NT2/D1 (cell line): ENCODE measurements around the gene SCN7A.

Experiments used
- DNase-seq: peaks from one replicate; pipeline ENCODE4 v3.0.0-alpha.2; 2011; ENCODE audit warnings: low read depth, low spot score
- H3K27me3 ChIP-seq: 2 replicates; pipeline ENCODE4 v1.6.0; 2011; ENCODE audit warnings: mild to moderate bottlenecking; ENCODE audit not compliant: insufficient read length, insufficient read depth
- H3K36me3 ChIP-seq: 2 replicates; pipeline ENCODE4 v1.6.1; 2011; ENCODE audit warnings: mild to moderate bottlenecking, low read length, mixed read lengths; ENCODE audit not compliant: insufficient read depth, insufficient read length
- H3K4me1 ChIP-seq: 2 replicates; pipeline ENCODE4 v1.5.1; 2011; ENCODE audit not compliant: insufficient read depth, insufficient read length
- H3K4me3 ChIP-seq: 2 replicates; pipeline ENCODE4 v1.5.1; 2011; ENCODE audit warnings: low read depth; ENCODE audit not compliant: insufficient read length
- H3K9ac ChIP-seq: 2 replicates; pipeline ENCODE4 v1.6.0; 2011; ENCODE audit warnings: low read depth; ENCODE audit not compliant: insufficient read length
- H3K9me3 ChIP-seq: 2 replicates; pipeline ENCODE4 v1.5.1; 2011; ENCODE audit warnings: mild to moderate bottlenecking, low read length; ENCODE audit not compliant: insufficient read depth
- SUZ12 ChIP-seq: IDR thresholded peaks from 2 replicates; pipeline ENCODE4 v1.6.1; 2011; ENCODE audit not compliant: insufficient read length, insufficient read depth; ENCODE audit errors: extremely low read depth
- YY1 ChIP-seq: IDR thresholded peaks from 2 replicates; pipeline ENCODE4 v1.6.1; 2011; ENCODE audit not compliant: insufficient read length, insufficient read depth
- ZNF274 ChIP-seq: IDR thresholded peaks from 2 replicates; pipeline ENCODE4 v1.6.1; 2011; ENCODE audit warnings: mild to moderate bottlenecking, low read depth, low read length

SCN7A gene

GRCh38 chr2:166517533-166518061 is 23.5 kb upstream of the SCN7A start:
- Histone ChIP-seq H3K4me1 (no peaks in the 10 kb centered on the region), H3K9me3 (no peaks in the 10 kb centered on the region), H3K9ac (no peak overlapping the region), H3K4me3 (no peak overlapping the region), H3K36me3 (no peaks in the 10 kb centered on the region), H3K27me3 (no peaks in the 10 kb centered on the region)
- no peak for DNase-seq
- TF ChIP-seq ZNF274 (no peak), YY1 (no peak), SUZ12 (no peak)

- H3K9ac ChIP-seq: no peak overlapping the region
- no peak for TF ChIP-seq YY1
- TF ChIP-seq SUZ12: no peak
- TF ChIP-seq ZNF274: no peak
- H3K36me3 ChIP-seq: no peaks in the 10 kb centered on the region
- H3K4me1 ChIP-seq: no peaks in the 10 kb centered on the region
- DNase-seq: peak; percentile 27
- no peaks in the 10 kb centered on the region for H3K9me3 ChIP-seq
- no peaks in the 10 kb centered on the region for H3K27me3 ChIP-seq
- H3K4me3 ChIP-seq: no peak overlapping the region
Measured at GRCh38 chr2:166516712-166517303, 22.8 kb upstream of the SCN7A start.

- TF ChIP-seq ZNF274: no peak
- no peak for TF ChIP-seq YY1
- no peak for TF ChIP-seq SUZ12
- H3K27me3 ChIP-seq: no peaks in the 10 kb centered on the region
- H3K36me3 ChIP-seq: no peaks in the 10 kb centered on the region
- no peaks in the 10 kb centered on the region for H3K9me3 ChIP-seq
- DNase-seq: no peak
- H3K4me3 ChIP-seq: no peak overlapping the region
- no peak overlapping the region for H3K9ac ChIP-seq
- H3K4me1 ChIP-seq: no peaks in the 10 kb centered on the region
Measured at GRCh38 chr2:166513952-166514351, 19.9 kb upstream of the SCN7A start.

GRCh38 chr2:166499281-166499680 is 5.2 kb upstream of the SCN7A start:
- no peak for DNase-seq
- TF ChIP-seq YY1 (no peak), ZNF274 (no peak), SUZ12 (no peak)
- H3K36me3 ChIP-seq: no peaks in the 10 kb centered on the region
- H3K4me1 ChIP-seq: no peaks in the 10 kb centered on the region
- H3K4me3 ChIP-seq: no peak overlapping the region
- no peaks in the 10 kb centered on the region for H3K9me3 ChIP-seq
- peaks cover 3% of the 10 kb centered on the region for H3K27me3 ChIP-seq
- no peak overlapping the region for H3K9ac ChIP-seq

GRCh38 chr2:166491461-166491860 is 2.6 kb downstream of the SCN7A start:
- H3K9me3 ChIP-seq: no peaks in the 10 kb centered on the region
- peaks cover 10% of the 10 kb centered on the region for H3K27me3 ChIP-seq
- H3K36me3 ChIP-seq: no peaks in the 10 kb centered on the region
- no peak overlapping the region for H3K9ac ChIP-seq
- DNase-seq: no peak
- no peak overlapping the region for H3K4me3 ChIP-seq
- H3K4me1 ChIP-seq: no peaks in the 10 kb centered on the region
- TF ChIP-seq ZNF274 (no peak), SUZ12 (no peak), YY1 (no peak)

GRCh38 chr2:166487171-166487570 is 6.9 kb downstream of the SCN7A start:
- TF ChIP-seq YY1 (no peak), ZNF274 (no peak)
- no peak overlapping the region for H3K9ac ChIP-seq
- no peaks in the 10 kb centered on the region for H3K9me3 ChIP-seq
- H3K27me3 ChIP-seq: no peaks in the 10 kb centered on the region
- H3K4me3 ChIP-seq: no peak overlapping the region
- H3K36me3 ChIP-seq: no peaks in the 10 kb centered on the region
- DNase-seq: no peak
- no peaks in the 10 kb centered on the region for H3K4me1 ChIP-seq

- TF ChIP-seq SUZ12 (no peak), YY1 (no peak), ZNF274 (no peak)
- Histone ChIP-seq H3K9me3 (no peaks in the 10 kb centered on the region), H3K4me1 (no peaks in the 10 kb centered on the region), H3K9ac (no peak overlapping the region), H3K36me3 (no peaks in the 10 kb centered on the region), H3K4me3 (no peak overlapping the region), H3K27me3 (no peaks in the 10 kb centered on the region)
- DNase-seq: no peak
Measured at GRCh38 chr2:166485558-166486178, 8.4 kb downstream of the SCN7A start.

GRCh38 chr2:166472332-166472731 is 21.7 kb downstream of the SCN7A start:
- Histone ChIP-seq H3K27me3 (no peaks in the 10 kb centered on the region), H3K4me1 (no peaks in the 10 kb centered on the region), H3K4me3 (no peak overlapping the region), H3K9ac (no peak overlapping the region), H3K9me3 (no peaks in the 10 kb centered on the region), H3K36me3 (no peaks in the 10 kb centered on the region)
- DNase-seq: no peak
- no peak for TF ChIP-seq SUZ12
- TF ChIP-seq YY1: no peak
- TF ChIP-seq ZNF274: no peak
